Measurements from ENCODE around the gene KIF6.

GRCh38 chr6:39530201-39530759, 194.9 kb downstream of the KIF6 start:
- TF ChIP-seq, protein P1, sequence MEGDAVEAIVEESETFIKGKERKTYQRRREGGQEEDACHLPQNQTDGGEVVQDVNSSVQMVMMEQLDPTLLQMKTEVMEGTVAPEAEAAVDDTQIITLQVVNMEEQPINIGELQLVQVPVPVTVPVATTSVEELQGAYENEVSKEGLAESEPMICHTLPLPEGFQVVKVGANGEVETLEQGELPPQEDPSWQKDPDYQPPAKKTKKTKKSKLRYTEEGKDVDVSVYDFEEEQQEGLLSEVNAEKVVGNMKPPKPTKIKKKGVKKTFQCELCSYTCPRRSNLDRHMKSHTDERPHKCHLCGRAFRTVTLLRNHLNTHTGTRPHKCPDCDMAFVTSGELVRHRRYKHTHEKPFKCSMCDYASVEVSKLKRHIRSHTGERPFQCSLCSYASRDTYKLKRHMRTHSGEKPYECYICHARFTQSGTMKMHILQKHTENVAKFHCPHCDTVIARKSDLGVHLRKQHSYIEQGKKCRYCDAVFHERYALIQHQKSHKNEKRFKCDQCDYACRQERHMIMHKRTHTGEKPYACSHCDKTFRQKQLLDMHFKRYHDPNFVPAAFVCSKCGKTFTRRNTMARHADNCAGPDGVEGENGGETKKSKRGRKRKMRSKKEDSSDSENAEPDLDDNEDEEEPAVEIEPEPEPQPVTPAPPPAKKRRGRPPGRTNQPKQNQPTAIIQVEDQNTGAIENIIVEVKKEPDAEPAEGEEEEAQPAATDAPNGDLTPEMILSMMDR (IDR thresholded peaks at IDR 0.05) = no peak
- TF ChIP-seq POLR2AphosphoS5 (IDR thresholded peaks at IDR 0.05; ENCODE audit: insufficient read depth in 1 of 2, low read depth in 1 of 2) (no peak), POLR2A (IDR thresholded peaks at IDR 0.05) (no peak)
